T-helper 1 cell treated with Interleukin-12 subunit alpha and Interleukin-12 subunit beta and Interleukin-4 antibody, amounts not matched to agents 30 ng/mL and 1 ng/mL, for 36 hours (primary cell): Measurements from ENCODE around the gene C1QTNF1. TPM values are rescaled to one million over a fixed set of nuclear protein-coding genes. Genes with fewer than 3 reads are reported as not detected.

Source experiments
- intact Hi-C: fragments of 100-400 bp; cut with micrococcal nuclease; formaldehyde crosslinking; loops from one replicate; pipeline ENCODE4 v1.15.1; 2024
- total RNA-seq: library from RNA; stranded (reverse); gene quantifications from 2 replicates; pipeline ENCODE4 v1.2.3, GENCODE V29; 2022

C1QTNF1 gene
- total RNA-seq, 1 donor from 2014 or later: not detected

DNA sequence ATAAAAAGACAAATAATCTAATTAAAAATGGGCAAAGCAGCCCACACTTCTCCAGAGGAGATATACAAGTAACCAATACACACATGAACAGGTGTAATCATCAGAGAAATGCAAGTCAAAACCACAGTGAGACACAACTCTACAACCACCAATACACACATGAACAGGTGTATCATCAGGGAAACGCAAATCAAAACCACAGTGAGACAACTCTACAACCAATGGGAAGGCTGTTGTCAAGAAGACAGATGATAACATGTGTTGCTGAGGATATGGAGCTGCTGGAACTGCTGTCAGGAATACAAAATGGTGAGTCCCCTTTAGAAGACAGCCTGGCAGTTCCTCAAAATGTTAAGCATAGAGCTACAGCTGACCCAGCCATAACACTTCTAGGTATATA is 28.2 kb downstream of the C1QTNF1 start:
- intact Hi-C loops: no loop called here

DNA sequence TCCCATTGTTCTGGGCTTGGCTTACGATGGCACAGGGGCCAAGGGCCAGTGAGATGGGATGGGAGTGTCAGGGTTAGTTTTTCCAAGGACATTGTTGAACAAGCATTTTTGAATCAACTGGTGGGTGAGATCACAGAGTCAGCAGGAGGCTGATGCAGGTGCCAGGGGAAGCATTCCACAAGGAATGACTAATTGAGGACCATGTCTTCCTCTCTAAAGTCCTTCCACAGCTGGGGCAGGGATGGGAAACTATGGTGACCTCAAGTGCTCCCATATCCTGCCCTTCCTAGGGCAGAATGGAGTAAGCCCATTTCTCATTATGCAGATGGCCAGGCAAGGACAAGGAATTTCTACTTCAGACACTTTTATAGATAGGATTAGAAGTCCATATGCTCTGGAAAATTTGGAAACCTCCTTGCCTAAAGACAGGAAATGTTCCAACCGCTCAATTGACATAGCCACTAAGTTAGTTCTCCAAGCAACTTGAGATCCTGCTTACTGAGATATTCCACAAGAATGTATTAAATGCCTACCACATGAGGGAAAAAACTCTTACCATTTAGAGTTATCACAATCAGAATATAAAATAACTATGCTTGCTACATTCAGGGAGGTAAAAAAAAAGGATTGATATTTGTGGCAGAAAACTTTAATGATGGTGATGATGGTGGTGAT is 29.4 kb downstream of the C1QTNF1 start:
- intact Hi-C loops: no loop called here

DNA sequence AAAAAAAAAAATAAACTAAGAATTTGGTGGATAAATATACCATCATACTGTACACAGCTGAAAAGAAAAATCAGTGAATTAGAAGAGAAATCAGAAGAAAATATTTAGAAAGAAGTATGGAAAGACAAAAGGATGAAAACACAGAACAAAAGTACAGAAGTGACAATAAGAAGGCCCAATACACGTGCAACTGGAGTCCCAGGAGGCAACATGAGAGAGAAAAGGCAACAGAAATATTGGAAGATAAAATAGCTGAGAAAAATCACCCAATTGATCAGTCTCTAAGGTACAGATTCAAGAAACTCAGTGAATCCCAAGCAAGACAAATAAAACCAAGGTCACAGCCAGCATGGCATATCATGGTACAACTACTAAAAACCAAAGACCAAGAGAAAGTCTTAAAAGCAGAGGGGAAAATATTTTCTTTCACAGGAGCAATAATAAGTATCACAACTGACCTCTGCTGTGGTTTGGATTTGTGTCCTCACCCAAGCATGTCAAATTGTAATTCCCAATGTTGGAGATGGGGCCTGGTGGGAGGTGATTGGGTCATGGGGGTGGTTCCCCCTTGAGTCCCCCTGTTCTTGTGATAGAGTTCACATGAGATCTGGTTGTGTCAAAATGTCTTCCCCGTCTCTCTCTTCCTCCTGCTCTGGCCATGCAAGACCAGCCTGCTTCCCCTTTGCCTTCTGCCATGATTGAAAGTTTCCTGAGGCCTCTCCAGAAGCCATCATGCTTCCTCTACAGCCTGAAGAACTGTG is 30.4 kb downstream of the C1QTNF1 start:
- intact Hi-C loops: no loop called here

DNA sequence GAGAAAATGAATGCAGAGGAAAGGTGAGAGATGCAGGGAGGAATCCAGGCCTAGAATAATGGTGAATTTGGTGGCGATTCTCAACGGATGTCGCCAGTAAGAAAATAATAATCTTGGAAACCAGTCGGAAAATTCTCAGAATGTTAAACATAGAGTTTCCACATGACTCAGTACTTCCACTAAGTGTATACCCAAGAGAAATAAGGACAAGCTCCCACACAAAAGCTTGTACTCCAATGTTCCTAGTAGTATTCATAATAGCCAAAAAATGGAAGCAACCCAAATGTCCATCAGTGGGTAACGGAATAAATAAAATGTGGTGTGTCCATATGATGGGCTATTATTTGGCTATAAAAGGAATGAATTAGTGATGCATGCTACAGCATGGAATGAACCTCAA is 31.2 kb downstream of the C1QTNF1 start:
- intact Hi-C loops: no loop called here

DNA sequence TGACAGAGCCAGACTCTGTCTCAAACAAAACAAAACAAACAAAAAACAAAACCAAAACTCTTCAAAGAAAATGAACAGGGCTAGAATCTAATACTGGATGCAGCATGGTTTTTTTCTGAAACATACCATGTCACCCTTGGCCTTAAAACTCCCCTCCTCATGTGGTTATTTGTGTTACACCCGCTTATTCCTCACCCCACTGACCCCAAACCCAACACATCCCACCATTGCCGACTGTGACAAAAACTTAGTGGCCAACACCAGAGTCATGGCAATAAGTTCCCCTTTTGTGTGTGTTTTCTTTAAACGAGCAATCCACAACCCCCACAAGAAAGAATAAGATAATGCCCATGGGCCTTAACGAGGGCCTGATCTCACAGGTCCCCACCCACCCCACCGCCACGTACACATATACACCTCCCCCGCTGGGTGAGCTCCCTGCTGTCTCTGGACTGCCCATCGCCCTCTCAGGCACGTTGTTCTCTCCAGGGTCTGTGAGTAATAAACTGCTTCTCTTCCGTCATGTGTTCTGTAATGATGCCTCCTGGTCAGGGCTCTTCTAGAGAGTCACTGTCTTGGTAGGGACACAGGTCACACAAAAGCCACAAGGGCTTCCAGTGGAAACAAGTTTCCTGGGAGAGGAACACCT is 33.9 kb downstream of the C1QTNF1 start:
- intact Hi-C loops: no loop called here

DNA sequence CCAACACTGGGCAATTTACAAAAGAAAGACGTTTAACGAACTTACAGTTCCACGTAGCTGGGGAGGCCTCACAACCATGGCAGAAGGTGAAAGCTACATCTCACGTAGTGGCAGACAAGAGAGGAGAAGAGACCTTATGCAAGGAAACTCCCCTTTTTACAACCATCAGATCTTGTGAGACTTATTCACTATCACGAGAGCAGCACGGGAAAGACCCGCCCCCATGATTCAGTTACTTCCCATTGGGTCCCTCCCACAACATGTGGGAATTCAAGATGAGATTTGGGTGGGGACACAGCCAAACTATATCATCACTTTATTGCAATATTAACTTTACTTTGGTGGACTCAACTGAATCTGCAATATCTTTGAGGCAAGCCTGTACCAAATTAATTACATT is 38.7 kb downstream of the C1QTNF1 start:
- intact Hi-C loops: no loop called here

DNA sequence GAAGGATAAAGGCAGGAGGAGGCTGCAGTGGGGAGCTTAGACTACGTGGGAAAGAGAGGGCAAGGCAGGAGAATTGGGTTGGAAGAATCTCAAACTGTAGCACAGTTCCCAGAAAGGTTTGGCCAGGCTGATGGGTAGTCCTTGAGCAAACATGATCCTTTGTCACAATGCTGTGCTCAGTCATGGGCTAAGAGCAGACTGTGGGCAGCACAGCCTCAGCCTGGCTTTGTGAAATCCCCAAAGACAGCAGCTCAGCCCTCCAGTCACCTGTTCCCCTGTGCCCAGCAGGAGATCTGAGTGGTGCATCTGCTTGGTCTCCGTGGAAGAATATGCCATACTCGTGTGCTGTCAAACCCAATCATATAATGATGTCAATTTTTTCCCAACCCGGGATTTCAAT is 40.1 kb downstream of the C1QTNF1 start:
- intact Hi-C loops: no loop called here

DNA sequence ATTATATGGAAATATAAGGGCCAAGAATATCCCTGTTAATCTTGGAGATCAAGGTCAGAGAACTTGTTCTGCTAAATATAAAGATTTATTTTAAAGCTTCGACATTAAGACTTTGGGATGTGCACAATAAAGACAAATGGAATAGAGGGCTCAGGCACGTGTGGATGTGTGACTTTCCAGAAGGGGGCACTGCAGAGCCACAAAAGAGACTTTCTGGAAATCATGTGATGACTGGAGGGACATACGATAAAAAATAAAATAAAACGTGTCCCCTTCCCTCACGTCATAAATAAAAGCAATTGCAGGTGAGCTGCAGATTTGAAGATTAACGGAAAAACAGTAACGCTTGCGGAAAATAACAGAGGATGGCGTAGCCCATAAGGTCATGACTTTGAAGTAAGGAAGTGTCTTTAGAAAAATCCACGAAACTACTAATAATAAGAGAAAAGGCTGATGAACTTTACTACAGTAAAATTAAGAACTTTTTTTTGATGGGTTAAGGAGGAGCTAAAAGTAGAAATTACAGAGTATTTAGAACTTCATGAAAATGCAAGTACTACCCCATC is 41.2 kb downstream of the C1QTNF1 start:
- intact Hi-C loops: loop anchor here (5.0 kb wide), 1 partner anchor 327 kb away; no protein-coding TSS in a partner anchor

DNA sequence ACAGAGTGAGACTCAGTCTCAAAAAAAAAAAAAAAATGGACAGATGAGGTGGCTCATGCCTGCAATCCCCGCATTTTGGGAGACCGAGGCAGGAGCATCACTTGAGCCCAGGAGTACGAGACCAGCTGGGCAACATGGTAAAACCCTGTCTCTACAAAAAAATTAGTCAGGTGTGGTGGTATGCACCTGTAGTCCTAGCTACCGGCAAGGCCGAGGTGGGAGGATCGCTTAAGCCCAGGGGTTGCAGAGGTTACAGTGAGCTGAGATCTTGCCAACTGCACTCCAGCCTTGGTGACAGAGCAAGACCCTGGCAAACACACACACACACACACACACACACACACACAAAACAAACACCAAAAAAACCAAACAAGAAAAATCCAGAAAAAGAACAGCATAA is 43.0 kb downstream of the C1QTNF1 start:
- intact Hi-C loops: loop anchor here (5.0 kb wide), 1 partner anchor 325 kb away; no protein-coding TSS in a partner anchor

DNA sequence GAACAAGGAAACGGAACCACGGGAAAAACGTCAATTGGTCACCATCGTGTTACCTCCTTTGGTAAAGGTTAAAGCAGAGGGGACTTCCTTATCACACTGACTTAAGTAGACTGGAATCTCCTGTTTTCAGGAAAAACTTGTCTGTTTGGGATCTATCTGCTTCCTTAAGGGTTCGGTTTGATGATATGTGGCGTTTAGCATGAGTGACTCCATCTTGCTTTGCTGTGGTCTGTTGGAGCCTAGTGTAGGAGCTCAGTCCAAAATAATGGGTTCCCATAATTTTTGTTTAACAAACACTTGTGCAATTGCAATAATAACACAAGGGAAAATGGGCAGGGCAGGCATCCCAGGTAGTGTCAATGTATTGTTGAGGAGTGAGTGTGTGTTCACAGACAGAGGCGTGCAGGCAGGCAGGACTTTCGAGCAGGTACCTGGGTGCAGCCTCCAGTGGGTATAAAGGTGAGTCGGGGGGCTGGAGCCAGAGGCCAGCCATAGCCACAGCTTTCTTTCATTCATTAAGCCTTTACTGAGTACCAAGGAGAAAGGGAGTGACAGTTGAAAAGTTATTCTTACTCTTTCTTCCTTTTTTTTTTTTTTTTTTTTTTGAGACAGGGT is 46.4 kb downstream of the C1QTNF1 start:
- intact Hi-C loops: no loop called here

DNA sequence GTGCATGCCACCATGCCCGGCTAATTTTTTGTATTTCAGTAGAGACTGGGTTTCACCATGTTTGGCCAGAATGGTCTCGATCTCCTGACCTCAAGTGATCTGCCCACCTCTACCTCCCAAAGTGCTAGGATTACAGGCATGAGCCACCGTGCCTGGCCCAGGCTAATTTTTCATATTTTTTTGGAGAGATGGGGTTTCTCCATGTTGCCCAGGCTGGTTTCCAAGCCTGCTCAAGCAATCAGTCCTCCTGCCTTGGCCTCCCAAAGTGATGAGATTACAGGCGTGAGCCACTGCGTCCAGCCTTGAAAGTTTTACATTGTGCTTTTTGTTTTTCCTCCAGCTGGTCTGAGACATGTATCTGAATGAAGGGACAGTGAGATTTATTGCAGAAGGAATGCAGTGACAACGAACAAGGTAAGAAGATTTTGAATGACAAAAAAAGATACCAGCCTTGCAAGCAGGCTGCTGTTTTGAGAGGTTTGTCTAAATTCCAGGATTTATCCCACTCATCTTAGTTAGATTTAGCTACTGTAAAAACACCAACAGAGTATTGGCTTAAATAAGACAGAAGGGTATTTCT is 47.3 kb downstream of the C1QTNF1 start:
- intact Hi-C loops: no loop called here

DNA sequence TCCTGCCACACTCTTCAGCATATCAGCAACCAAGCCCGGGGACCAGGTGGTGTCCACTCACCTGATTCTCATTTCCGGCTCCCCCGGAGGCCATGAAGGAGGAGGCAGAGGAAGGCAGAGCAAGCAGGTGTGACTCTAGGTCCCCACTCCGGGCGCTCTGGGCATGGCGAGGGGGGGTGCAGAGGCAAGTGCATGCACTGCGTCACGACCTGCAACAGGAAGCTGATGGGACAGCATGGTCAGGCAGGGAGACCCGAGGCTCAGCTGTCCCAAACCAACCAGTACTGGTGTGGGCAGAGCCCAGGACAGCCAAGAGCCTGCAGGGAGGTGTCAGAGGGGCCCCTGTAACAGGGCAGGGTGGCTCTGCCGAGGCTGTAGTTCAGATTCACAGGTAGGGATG is 48.6 kb downstream of the C1QTNF1 start:
- intact Hi-C loops: no loop called here

DNA sequence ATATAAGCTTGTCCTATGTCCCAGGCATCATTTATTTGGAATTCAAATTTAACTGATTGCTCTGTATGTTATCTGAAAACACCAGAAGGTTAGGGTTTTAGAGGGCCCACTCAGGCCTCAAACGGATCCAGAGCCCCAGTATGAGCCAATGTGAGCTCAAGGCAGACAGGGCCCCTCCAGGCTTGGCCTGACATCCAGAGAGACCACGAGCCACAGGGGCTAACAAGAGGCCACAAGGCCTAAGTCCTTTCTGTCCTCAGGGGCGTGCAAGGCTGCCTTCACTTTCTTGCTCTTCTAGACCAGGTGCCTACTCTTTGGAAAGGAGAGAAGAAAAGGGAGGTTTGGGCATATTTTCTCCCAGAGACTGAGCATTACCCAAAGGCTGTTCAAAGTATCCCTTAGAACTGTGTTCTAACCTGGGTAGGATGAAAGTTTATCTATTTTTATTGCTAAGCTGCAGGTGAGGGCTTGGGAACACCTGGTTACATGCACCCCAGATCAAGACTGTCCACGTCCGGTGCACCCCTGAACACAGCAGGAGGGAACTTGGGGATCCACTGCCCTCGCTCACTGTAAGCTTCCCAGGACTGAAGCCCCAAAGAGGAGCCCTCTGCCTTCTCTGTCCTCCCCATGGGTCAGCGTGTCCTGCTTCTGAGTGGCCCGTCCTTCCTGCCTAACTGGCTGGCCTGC is 49.2 kb downstream of the C1QTNF1 start:
- intact Hi-C loops: no loop called here

DNA sequence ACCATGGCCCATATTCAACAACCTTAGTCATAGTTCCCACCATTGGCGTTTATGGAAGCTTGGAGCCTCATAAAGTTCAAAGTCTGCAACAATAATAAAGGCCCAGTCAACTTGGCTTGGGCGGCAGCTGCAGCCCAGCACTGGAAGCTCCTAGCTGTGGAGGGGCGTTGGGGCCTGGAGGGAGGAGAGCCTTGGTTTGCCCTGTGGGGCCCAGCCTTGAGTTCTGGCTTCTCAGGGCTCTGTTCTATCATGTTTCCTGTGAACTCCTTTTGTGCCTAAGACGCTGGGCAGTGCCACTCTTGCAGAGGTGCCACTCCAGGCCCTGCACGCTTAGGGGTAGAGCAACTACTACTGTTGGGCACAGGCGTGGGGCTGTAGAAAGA is 49.7 kb downstream of the C1QTNF1 start:
- intact Hi-C loops: loop anchor here (1.0 to 2.0 kb wide), 3 partner anchors 14 to 328 kb away; partner anchors contain the start of gene CANT1

DNA sequence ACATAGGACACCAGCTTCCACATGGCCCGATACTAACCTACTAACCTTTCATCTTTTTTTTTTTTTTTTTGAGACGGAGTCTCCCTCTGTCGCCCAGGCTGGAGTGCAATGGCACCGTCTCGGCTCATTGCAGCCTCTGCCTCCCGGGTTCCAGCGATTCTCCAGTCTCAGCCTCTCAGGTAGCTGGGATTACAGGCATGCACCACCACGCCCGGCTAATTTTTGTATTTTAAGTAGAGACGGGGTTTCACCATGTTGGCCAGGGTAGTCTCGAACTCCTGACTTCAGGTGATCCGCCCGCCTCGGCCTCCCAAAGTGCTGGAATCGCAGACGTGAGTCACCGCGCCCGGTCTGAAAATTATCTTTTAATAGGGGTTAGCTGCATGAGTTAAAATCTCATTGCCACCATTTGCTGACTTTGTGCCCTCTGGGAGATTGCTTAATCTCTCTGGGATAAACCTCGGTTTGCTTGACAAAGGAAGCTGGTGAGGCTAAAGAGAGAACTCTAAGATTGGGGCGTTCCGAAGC is 50.2 kb downstream of the C1QTNF1 start:
- intact Hi-C loops: loop anchor here (1.0 to 2.0 kb wide), 3 partner anchors 13 to 327 kb away; partner anchors contain the start of gene CANT1

DNA sequence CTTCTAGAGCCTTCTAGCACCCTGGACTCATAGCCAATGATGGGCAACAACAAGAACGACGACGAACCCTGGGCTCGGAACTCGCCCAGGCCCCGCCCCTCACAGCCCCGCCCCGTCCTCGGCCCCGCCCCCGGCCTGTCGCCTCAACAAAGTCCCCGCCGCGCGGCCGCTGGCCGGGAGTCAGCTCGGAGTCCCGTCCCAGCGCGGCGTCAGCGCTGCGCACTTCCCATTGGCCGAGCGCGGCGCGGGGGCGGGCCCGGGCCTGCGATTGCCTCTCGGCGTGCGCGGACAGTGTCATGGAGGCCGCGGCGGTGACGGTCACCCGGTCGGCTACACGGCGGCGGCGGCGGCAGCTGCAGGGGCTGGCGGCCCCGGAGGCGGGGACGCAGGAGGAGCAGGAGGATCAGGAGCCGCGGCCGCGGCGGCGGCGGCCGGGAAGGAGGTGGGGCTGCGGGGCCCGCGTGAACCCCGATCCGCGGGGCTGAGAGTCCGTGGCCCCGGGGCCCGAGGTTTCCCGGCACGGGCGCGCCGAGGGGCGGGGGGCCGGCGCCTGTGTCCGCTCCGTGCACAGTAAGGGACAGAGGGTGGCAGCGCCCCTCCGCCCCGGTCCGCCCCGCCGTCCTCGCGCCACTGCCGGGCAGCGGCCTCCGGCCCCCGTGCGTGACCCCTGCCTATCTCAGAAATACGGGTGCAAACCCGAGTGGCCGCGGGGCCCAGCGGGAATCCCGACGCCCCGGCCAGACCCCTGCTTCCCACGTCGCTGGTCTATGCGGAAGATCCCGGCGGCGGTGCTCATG is 50.9 kb downstream of the C1QTNF1 start, which contains the start of gene ENGASE:
Gene ENGASE, plus strand, starts transcription at position 176 of the 797 bp plus-strand sequence. Its CDS starts 121 bp downstream, at position 297.
- intact Hi-C loops: loop anchor here (1.0 to 2.0 kb wide), 3 partner anchors 12 to 326 kb away; partner anchors contain the start of gene CANT1

DNA sequence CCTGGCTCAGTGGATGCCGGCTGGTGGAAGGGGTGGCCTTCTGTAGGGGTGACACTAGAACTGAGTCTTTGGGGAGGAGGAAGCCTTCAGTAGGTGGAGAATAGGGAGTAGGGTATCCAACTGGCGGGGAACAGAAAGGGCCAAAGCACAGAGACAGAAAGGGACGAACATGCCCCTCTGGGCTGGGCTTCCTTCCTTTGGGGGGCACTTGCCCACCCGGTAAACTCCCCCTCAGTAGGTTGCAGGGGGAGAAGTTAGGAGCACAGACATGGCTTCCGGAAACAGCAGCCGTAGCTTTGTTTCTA is 51.4 kb downstream of the C1QTNF1 start:
- intact Hi-C loops: loop anchor here (2.0 kb wide), 1 partner anchor 67 kb away; the partner anchor contains the start of gene CANT1

DNA sequence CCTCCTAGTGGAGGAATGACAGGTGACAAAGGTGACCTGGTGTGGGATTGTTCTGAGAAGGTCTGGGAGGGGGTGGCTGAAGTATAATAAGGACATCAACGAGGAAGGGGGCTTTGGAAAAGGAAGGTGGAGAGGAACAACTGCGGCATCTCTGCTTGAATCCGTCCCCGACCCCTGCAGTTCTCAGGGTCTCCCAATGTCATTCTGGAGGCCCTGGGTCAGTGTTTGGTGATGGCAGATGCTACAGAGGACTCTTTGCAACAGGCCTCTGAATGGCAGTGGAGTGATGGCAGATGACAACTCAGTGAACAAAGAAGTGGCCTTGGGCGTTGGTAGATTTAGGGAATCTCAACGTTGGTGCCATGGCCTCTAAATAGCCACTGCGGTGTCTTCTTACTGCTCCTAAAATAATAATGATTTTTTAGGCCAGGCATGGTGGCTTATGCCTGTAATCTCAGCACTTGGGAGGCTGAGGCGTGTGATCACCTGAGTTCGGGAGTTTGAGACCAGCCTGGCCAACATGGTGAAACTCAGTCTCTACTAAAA is 52.0 kb downstream of the C1QTNF1 start:
- intact Hi-C loops: loop anchor here (2.0 kb wide), 1 partner anchor 67 kb away; the partner anchor contains the start of gene CANT1

DNA sequence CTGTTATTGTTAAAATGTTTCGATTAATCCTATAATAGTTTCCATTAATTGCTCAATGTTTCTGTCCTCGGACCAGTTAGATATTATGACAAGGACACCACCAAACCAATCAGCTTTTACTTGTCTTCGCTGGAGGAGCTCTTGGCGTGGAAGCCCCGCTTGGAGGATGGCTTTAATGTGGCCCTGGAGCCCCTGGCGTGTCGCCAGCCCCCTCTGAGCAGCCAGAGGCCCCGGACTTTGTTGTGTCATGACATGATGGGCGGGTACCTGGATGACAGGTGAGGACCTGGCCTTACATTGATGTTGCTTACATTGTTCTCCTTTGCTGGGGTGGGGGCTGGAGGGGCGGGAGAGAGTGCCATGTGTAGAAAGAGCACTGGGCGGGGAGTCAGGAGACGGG is 53.6 kb downstream of the C1QTNF1 start:
- intact Hi-C loops: no loop called here
